Measurements from ENCODE around the gene CPA4.
"Not testable (repeated sequence)": the region's sequence is repeated elsewhere in the genome, so short reads cannot be mapped to it uniquely, and the experiment has no call there.

Gene CPA4

DNA sequence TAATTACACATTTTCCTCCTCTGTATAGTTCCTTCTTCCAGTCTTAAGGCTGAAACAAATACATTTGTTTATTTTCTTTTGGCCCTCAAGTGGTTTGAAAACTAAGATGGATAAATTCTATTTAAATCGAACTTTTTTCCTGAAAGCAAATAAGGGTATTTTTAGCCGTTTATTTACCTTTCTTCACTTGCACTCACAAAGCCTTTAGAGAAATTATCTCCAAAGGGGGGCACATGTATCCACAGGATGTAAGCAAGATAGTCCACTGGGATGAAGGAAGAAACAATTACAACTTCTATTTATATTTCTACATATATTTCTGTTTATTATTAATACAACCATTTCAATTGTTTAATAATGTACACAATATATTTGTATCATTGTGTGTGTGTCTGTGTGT lies 10.2 kb downstream of the CPA4 start:
- H3K27me3 Mint-ChIP-seq: peaks cover 3% of the 10 kb centered on the region
- CTCF ChIA-PET: no interaction called here
- no peaks in the 10 kb centered on the region for H3K4me1 Mint-ChIP-seq
- H3K9me3 Mint-ChIP-seq: no peaks in the 10 kb centered on the region
- no peak overlapping the region for H3K27ac Mint-ChIP-seq
- DNase-seq: no peak
- no peaks in the 10 kb centered on the region for H3K36me3 Mint-ChIP-seq
- H3K4me3 Mint-ChIP-seq: no peak overlapping the region

DNA sequence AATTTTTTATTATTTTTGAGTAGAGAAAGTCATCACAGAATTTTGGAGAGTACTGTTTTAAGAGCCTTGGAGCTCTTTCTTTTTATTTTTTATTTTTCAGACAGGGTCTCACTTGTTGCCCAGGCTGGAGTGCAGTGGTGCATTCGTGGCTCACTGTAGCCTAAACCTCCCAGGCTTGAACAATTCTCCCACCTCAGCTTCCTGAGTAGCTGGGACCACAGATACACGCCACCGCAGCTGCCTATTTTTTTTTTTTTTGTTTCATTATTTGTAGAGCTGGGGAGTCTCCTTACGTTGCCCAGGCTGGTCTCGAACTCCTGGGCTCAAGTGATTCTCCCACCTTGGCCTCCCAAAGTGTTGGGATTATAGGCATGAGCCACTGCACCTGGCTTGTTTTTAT lies 10.6 kb downstream of the CPA4 start:
- CTCF ChIA-PET: no interaction called here
- Mint-ChIP-seq H3K4me3 (no peak overlapping the region), H3K36me3 (no peaks in the 10 kb centered on the region), H3K27me3 (peaks cover 3% of the 10 kb centered on the region), H3K27ac (no peak overlapping the region), H3K4me1 (no peaks in the 10 kb centered on the region), H3K9me3 (no peaks in the 10 kb centered on the region)
- DNase-seq: no peak

DNA sequence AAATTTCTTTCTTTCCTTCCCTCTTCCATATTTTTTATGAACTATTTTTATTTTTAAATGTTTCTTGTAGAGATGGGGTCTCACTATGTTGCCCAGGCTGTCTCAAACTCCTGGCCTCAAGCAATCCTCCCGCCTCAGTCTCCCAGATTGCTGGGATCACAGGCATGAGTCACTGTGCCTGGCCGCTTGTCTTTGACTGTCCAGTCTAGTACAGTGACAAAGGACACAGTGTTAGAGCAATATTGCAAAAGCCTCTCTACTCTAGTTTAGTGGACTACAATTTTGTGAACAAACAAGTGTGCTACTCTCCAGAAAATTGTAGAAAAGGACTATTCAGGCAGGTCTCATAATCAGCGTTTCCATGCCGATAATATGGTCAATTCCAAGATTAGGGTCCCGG lies 11.0 kb downstream of the CPA4 start:
- Mint-ChIP-seq H3K27me3 (peaks cover 5% of the 10 kb centered on the region), H3K36me3 (no peaks in the 10 kb centered on the region), H3K4me1 (no peaks in the 10 kb centered on the region), H3K27ac (no peak overlapping the region), H3K4me3 (no peak overlapping the region), H3K9me3 (no peaks in the 10 kb centered on the region)
- CTCF ChIA-PET: no interaction called here
- no peak for DNase-seq

DNA sequence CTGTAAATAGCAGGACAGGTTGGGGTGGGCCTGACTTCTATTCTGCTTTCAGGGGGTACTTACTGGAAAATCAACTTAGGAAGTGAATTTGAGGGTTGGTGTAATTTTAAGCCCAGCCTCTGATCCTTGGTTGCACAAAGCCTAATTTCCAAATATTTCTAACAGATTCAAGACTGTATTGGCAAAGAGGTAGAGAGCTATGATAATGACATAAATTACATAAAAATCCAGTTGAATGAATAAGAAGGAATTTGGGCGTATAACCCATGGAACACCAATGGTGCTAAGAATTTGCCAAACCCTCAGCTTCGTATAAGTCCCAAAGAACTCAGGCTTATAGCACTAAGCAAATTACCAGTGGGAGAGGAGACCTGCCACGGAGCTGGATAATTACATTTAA lies 11.9 kb downstream of the CPA4 start:
- CTCF ChIA-PET: no interaction called here
- no peak for DNase-seq
- peaks cover 9% of the 10 kb centered on the region for H3K27me3 Mint-ChIP-seq
- H3K9me3 Mint-ChIP-seq: no peaks in the 10 kb centered on the region
- H3K4me3 Mint-ChIP-seq: no peak overlapping the region
- no peaks in the 10 kb centered on the region for H3K4me1 Mint-ChIP-seq
- H3K27ac Mint-ChIP-seq: no peak overlapping the region
- H3K36me3 Mint-ChIP-seq: no peaks in the 10 kb centered on the region

DNA sequence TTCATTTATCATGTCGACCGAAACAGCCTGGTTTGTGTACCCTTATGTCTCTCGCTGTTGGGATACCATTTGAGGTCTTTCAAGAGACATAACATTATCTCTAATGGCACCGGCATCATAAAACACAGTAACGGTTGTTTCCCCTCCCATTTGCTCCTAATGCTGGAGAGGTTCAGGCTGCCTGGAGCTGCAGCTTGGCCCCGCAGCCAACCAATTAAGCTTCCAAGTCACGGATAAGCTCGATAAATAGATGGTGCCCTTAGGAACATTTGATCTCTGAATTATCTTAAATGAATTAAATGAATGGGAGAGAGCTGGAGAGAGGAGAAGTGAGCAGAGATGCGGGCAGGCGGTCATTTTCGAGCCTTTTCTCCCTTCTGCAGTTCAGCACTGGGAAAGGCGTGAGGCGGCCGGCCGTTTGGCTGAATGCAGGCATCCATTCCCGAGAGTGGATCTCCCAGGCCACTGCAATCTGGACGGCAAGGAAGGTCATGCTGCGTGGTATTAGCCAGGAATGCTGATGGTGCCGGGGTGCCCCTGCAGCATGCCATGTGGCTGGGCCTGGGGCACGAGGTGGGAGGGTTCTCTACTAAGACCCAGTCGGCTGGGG lies 12.6 kb downstream of the CPA4 start:
- Mint-ChIP-seq H3K4me3 (no peak overlapping the region), H3K36me3 (no peaks in the 10 kb centered on the region), H3K4me1 (no peaks in the 10 kb centered on the region), H3K27me3 (peaks cover 9% of the 10 kb centered on the region), H3K9me3 (no peaks in the 10 kb centered on the region), H3K27ac (no peak overlapping the region)
- CTCF ChIA-PET: no interaction called here
- DNase-seq: no peak

DNA sequence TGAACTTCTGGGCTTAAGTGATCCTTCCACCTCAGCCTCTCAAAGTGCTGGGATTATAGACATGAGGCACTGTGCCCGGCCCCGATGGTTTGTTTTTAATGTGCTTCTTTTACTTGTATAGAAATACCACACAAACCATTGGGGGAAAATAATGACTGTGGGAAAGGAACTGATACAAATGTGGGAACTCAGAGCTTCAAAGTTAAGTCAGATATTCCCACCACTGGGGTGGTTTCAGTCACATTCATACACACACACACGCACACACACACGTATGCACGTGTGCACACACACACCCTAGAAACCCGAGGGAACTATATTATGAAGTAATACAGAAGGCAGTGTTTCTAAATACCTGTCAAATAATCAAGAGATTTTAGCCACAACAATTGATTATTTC lies 17.0 kb downstream of the CPA4 start:
- Mint-ChIP-seq H3K4me1 (no peaks in the 10 kb centered on the region), H3K36me3 (no peaks in the 10 kb centered on the region), H3K27ac (no peak overlapping the region), H3K9me3 (no peaks in the 10 kb centered on the region), H3K4me3 (no peak overlapping the region), H3K27me3 (peaks cover 6% of the 10 kb centered on the region)
- CTCF ChIA-PET: no interaction called here
- no peak for DNase-seq

DNA sequence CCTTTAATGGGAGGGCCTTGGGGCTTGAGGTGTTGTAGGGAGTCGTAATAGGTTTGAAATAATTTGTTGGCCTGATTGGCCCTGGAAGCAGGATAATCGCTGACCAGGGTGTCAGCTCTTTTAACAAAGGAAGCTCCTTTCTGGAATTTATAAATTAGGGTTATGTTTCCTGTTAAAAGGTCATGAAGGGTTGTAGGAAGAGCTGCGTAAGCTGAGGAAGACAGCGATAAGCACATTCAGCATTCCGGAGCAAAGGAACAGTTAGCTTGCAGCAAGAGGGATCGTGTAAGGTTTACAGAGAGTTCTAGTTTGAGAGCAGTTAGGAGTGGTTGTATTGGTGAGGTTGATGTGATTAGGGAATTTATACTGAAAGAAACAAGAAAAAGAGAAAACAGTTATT lies 21.3 kb downstream of the CPA4 start:
- Mint-ChIP-seq H3K4me3 (no peak overlapping the region), H3K27ac (no peak overlapping the region), H3K27me3 (peaks cover 1% of the 10 kb centered on the region), H3K9me3 (no peaks in the 10 kb centered on the region), H3K4me1 (no peaks in the 10 kb centered on the region), H3K36me3 (no peaks in the 10 kb centered on the region)
- CTCF ChIA-PET: no interaction called here
- no peak for DNase-seq

DNA sequence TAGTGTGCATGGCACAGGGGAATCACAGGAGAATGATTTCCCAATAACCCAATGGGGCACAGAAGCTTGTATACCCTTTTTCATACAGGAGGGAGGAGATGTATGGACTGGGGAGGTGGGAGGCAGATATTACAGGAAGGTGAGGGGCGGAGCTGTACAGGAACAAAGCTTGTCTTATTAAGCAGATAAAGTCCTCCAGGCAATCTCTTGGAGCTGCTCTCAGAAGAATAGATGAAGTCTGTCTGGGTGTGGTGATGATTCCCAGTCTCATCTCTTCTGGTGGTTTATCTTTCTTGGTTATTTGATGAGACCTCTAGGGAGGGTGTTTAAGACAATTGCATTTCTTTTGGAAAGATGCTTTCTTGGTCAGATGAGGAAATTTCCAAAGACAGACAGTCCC lies 26.6 kb downstream of the CPA4 start:
- Mint-ChIP-seq H3K27ac (no peak overlapping the region), H3K4me3 (no peak overlapping the region), H3K36me3 (no peaks in the 10 kb centered on the region), H3K9me3 (no peaks in the 10 kb centered on the region), H3K4me1 (no peaks in the 10 kb centered on the region), H3K27me3 (no peaks in the 10 kb centered on the region)
- DNase-seq: no peak
- CTCF ChIA-PET: no interaction called here

DNA sequence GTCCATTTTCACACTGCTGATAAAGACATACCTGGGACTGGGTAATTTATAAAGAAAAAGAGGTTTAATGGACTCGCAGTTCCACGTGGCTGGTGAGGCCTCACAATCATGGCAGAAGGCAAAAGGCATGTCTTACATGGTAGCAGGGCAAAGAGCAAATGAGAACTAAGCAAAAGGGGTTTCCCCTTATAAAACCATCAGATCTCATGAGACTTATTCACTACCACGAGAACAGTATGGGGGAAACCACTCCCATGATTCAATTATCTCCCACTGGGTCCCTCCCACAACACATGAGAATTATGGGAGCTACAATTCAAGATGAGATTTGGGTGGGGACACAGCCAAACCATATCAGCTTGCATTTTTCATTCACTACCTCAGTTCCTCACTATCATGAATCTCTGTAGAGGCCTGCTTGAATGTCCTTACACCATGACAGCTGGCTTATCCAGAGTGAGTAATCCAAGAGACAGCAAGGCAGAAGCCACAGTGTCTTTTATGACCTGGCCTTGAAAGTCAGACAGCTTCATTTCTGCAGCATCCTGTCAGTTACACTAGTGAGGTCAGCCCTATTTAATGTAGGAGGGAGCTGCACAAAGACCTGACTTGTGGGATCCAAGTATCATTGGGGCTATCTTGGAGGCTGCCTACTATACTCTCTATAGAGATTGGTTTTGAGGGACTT lies 28.7 kb downstream of the CPA4 start:
- H3K27me3 Mint-ChIP-seq, H3K27ac Mint-ChIP-seq, DNase-seq, H3K9me3 Mint-ChIP-seq, H3K4me3 Mint-ChIP-seq, H3K36me3 Mint-ChIP-seq, H3K4me1 Mint-ChIP-seq: not testable (repeated sequence)
- CTCF ChIA-PET: interaction anchor here (0.6 kb wide), 1 partner anchor 31 kb away, joined by 3 read pairs; no protein-coding TSS in a partner anchor

DNA sequence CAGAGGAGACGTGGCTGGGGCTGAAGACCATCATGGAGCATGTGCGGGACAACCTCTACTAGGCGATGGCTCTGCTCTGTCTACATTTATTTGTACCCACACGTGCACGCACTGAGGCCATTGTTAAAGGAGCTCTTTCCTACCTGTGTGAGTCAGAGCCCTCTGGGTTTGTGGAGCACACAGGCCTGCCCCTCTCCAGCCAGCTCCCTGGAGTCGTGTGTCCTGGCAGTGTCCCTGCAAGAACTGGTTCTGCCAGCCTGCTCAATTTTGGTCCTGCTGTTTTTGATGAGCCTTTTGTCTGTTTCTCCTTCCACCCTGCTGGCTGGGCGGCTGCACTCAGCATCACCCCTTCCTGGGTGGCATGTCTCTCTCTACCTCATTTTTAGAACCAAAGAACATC lies 29.7 kb downstream of the CPA4 start:
- DNase-seq: no peak
- Mint-ChIP-seq H3K27me3 (no peaks in the 10 kb centered on the region), H3K27ac (no peak overlapping the region), H3K4me3 (no peak overlapping the region), H3K9me3 (no peaks in the 10 kb centered on the region), H3K4me1 (no peaks in the 10 kb centered on the region), H3K36me3 (no peaks in the 10 kb centered on the region)
- CTCF ChIA-PET: interaction anchor here (0.5 kb wide), 1 partner anchor 92 kb away, joined by 3 read pairs; no protein-coding TSS in a partner anchor

DNA sequence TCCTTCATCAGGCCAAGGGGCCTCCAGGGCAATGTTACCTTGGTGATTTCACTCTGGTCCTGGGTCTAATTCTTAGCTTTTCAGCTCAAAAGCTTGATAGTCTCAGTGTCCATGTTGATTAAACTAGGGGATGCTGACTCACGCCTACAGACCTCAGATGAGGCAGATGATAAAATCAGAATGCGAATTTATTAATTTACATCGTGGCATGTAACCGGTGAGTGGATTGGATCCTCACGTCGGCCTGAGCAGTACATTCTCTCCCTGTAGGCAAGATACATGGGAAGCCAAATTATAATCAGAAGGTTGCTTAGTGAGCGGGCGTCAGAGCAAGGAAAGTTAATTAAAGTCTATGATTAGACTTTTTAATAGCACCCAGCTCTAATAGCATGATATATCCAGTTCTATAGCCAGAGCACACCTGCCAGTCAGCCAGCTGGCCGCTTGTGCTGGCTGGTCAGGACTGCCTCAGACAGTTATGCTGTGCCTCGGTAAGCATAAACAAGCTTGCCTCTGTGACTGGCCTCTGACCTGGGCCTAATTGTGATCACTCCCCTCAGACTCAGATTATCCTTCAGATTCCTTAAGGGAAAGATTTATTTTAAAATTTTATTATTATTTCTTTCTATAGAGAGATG lies 31.5 kb downstream of the CPA4 start:
- no peaks in the 10 kb centered on the region for H3K27me3 Mint-ChIP-seq
- H3K4me3 Mint-ChIP-seq: no peak overlapping the region
- no peak overlapping the region for H3K27ac Mint-ChIP-seq
- no peaks in the 10 kb centered on the region for H3K9me3 Mint-ChIP-seq
- no peak for DNase-seq
- CTCF ChIA-PET: no interaction called here
- no peaks in the 10 kb centered on the region for H3K4me1 Mint-ChIP-seq
- H3K36me3 Mint-ChIP-seq: no peaks in the 10 kb centered on the region

DNA sequence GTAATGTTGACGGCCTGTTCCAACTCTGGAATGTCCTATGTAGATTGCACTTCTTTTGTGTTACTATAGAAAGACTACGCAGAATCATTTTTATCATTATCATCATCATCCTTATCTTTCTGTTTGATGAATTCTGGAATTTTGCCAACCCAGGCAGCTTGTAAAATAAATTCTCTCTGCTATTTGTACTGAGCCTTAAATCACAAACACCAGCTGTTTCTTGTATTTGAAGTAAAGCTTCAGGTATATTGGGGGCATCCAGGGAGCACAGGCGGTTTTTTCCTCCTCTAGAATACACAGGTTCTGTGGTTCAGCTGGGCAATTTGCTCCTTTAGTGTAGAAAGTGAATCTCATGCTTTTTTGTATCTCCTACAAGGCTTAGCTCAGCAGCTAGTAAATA lies 36.7 kb downstream of the CPA4 start:
- no peaks in the 10 kb centered on the region for H3K27me3 Mint-ChIP-seq
- H3K4me1 Mint-ChIP-seq: no peaks in the 10 kb centered on the region
- no peaks in the 10 kb centered on the region for H3K9me3 Mint-ChIP-seq
- CTCF ChIA-PET: no interaction called here
- no peak for DNase-seq
- H3K36me3 Mint-ChIP-seq: no peaks in the 10 kb centered on the region
- no peak overlapping the region for H3K4me3 Mint-ChIP-seq
- no peak overlapping the region for H3K27ac Mint-ChIP-seq

DNA sequence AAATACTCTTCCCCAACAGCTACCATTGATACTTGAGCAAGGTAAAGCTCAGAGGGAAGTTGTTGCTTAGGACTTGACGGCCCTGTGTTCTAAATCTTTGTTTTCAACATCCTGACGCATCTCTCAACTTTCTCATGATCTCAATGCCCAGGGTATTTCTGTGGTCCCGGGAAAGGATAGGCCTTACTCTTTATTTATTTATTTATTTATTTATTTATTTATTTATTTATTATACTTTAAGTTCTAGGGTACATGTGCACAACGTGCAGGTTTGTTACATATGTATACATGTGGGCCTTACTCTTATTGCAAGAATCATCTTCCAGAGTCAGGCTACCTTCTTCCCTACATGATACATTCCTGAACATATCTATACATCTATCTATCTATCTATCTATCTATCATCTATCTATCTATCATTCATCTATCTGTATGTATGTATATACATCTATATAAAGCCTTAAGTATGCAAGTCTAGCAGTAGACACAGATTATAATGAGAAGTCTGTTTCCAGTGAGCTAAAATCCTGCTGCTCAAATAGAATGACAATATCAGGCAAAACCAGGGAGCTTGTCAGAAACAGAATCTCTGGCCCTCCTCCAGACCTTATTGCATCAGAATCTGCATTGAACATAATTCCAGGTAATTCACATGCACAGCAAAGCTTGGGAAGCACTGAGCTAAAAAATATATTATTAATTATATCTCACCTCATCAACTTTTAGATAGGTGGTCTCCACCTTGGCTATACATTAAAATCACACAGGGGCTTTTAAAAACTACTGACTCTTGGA lies 39.5 kb downstream of the CPA4 start:
- H3K4me1 Mint-ChIP-seq: no peaks in the 10 kb centered on the region
- H3K4me3 Mint-ChIP-seq: no peak overlapping the region
- H3K27ac Mint-ChIP-seq: no peak overlapping the region
- CTCF ChIA-PET: no interaction called here
- no peak for DNase-seq
- no peaks in the 10 kb centered on the region for H3K9me3 Mint-ChIP-seq
- no peaks in the 10 kb centered on the region for H3K27me3 Mint-ChIP-seq
- H3K36me3 Mint-ChIP-seq: no peaks in the 10 kb centered on the region

DNA sequence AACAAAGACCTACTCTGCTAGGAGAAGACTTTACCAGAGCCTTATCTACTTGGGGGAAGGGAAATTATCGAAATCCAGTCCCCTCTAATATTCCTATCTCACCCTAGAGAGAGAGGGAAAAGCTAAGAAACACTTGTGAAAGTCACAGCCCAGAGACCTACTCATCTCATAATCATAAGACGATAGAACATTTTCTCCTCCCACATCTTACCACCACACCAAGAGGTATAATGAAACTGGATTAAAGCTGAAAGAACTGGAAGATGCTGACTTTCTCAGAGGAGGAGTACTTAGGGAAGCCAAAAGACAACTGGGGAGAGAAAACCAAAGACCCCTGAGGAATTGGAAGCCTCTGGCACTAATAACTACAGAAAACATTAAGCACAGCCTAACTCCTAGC lies 40.9 kb downstream of the CPA4 start:
- H3K9me3 Mint-ChIP-seq: no peaks in the 10 kb centered on the region
- CTCF ChIA-PET: no interaction called here
- no peaks in the 10 kb centered on the region for H3K4me1 Mint-ChIP-seq
- H3K27ac Mint-ChIP-seq: no peak overlapping the region
- H3K36me3 Mint-ChIP-seq: no peaks in the 10 kb centered on the region
- no peak for DNase-seq
- no peaks in the 10 kb centered on the region for H3K27me3 Mint-ChIP-seq
- H3K4me3 Mint-ChIP-seq: no peak overlapping the region

DNA sequence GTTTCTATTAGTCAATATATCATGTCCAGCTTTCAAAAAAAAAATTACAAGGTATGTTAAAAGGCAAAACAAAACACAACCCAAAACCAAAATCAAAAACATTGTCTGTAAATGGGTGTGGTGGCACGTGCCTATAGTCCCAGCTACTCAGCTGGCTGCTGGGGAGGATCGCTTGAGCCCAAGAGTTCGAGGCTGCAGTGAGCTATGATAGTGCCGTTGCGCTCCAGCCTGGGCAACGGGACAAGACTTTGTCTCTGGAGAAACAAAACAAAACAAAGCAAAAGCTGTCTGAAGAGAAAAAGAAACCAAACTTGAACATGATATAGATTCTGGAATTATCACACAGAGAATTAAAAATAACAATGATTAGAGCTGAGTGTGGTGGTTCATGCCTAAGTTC lies 41.3 kb downstream of the CPA4 start:
- CTCF ChIA-PET: no interaction called here
- no peak overlapping the region for H3K27ac Mint-ChIP-seq
- H3K9me3 Mint-ChIP-seq: no peaks in the 10 kb centered on the region
- no peaks in the 10 kb centered on the region for H3K27me3 Mint-ChIP-seq
- DNase-seq: no peak
- H3K4me1 Mint-ChIP-seq: no peaks in the 10 kb centered on the region
- no peaks in the 10 kb centered on the region for H3K36me3 Mint-ChIP-seq
- H3K4me3 Mint-ChIP-seq: no peak overlapping the region

All from activated naive CD4-positive, alpha-beta T cell treated with anti-CD3 and anti-CD28 coated beads, Interleukin-2, amount 10 ng/mL, durations not matched to agents 7 days and 5 days (primary cell).